Fibroblast of skin of abdomen (primary cell): ENCODE results near the gene RPAIN. TPM values are rescaled to one million over a fixed set of nuclear protein-coding genes. Genes with fewer than 3 reads are reported as not detected.

Source experiments
- DNase-seq: peaks from one replicate; pipeline ENCODE4 v3.0.0-alpha.2; 2013
- polyA plus RNA-seq, 2 experiments: library from polyadenylated mRNA; unstranded; fragments of 120-200 nt; gene quantifications; one replicate each; pipeline ENCODE4 v1.2.1, GENCODE V29; 2013; ENCODE audit not compliant: insufficient read length in 2 of 2

The RPAIN gene, protein sequence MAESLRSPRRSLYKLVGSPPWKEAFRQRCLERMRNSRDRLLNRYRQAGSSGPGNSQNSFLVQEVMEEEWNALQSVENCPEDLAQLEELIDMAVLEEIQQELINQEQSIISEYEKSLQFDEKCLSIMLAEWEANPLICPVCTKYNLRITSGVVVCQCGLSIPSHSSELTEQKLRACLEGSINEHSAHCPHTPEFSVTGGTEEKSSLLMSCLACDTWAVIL
- polyA plus RNA-seq (2013, experiment 1 of 2; ENCODE audit: insufficient read length) = 26.9 TPM
- 30.7 TPM for polyA plus RNA-seq (2013, experiment 2 of 2; ENCODE audit: insufficient read length)

DNA sequence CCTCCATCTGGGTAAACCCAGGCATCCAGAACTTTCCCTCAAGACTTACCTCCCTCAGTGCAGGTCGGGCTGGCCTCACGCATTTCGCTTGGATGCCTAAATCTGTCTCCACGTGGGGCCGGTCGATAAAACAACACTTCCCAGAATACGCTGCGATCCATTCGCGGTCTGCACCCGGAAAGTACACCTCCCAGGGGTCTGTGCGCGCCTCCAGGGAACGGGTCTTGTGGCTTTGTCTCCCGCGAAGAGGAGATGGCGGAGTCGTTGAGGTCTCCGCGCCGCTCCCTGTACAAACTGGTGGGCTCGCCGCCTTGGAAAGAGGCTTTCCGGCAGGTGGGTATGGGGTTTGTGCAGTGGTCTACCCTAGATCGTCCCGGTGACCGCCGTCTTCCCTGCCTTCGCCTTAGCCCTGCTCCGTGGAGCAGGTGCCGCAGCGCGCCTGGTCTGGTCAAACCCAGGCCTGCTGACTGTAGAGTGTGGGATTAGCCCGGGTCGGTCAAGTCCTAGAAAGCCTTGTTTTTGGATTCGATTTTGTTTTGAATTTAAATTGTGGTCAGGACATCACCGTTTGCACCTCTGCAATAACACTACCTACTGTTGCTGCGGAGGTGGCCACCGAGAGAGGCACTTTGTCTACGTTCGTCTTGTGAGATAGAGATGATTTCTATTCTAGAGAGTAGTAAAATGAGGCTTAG is at the start of gene RPAIN:
TSS of gene RPAIN (plus strand) at position 224 of the 695 bp plus-strand sequence. CDS start at position 253, 29 bp downstream.
- DNase-seq = peak; percentile 83

DNA sequence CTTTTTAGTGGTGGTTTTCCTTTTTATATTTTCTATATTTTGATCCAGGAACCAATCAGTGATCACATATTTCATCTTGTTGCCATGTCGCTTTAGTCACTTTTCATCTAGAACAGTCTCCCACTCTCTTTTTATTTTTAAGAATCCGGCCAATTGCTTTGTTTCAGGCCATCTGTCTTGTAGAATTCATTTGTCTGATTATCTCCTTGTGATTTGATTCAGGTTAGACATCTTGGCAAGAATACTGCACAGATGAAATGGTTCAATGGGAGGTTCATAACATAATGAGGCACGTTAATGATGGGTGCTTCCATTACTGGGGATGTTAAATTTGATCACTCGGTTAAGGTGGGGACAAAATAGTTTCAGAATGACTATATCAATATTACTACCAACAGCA is 49.6 kb upstream of the RPAIN start:
- no peak for DNase-seq

DNA sequence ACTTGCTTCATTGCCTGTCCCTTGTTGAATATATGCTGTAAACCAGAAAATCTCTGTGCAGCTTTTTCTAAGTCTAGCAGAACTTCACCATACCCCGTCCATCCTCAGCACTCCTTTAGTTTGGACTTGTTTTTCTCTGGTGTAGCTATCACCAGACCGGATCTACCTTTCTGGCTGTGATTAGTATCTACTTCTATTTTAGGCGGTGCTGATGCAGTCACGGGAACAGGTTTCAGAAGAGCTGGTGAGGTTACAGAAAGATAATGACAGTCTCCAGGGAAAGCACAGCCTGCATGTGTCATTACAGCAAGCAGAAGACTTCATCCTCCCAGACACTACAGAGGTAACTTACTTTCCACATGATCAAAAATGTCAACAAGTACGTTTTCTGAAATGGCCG is 46.9 kb upstream of the RPAIN start:
- no peak for DNase-seq

DNA sequence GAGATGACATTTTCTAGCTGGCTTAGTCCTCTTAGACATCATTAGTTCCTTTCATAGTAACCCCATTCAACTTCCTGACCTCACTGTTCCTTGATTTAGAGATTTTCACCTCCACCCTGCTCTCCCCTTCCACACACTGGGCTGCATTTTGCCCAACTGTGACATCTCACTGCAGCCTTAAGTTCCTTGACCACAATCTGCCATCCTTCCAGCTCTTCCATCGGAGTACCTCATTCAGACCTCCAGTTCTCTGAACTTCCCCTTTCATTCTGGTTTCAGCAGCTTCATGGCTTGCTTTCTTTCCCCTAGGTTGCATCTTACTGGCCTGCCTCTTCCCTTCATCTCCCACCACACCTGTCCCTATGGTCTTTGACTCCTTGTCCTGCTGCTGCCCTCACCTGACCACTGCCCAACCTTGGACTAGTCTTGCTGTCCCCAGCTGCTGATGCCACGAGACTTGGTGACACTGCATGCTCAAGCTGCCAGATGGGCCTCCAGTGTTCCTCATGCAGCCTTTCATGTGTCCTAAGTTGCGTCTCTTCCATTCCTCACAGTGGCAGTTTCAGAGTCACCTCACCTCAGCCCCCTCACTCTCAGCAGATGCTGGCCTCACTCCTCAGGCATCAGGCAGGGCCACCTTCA is 41.3 kb upstream of the RPAIN start:
- no peak for DNase-seq

DNA sequence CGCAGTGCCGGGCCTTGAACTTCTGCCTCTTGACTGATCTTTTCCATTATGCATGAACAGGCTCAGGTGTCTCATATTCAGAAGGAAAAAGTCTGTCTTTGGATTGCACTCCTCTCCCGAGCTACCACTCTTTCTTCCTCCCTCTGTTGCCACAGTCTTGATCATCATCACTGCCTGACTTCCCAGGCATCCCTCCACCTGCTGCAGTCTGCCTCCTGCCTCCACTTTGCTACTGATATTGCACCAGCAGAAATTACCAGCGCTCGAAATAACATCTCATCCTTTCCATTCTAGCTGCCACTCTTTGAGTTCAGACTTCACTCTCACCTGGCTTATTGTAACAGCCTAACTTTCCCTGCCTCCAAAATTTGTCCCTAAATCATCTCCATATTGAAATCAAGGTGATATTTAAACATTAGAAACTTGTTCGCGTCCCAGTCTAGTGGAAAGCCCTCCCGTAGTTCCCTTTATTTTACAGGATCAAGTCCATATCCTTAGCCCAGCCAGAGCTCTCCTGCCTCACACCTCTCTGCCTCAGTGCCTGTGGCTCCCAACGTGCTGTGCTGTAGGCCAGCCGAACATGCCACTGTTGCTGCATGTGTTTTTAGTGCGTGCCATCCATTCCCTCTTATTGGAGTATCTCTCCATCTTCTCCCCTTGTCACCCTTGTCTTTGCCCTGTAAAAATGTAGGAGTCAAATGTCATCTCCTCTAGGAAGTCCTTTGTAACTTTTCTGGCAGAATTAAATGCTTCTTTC is 40.5 kb upstream of the RPAIN start:
- DNase-seq = no peak

DNA sequence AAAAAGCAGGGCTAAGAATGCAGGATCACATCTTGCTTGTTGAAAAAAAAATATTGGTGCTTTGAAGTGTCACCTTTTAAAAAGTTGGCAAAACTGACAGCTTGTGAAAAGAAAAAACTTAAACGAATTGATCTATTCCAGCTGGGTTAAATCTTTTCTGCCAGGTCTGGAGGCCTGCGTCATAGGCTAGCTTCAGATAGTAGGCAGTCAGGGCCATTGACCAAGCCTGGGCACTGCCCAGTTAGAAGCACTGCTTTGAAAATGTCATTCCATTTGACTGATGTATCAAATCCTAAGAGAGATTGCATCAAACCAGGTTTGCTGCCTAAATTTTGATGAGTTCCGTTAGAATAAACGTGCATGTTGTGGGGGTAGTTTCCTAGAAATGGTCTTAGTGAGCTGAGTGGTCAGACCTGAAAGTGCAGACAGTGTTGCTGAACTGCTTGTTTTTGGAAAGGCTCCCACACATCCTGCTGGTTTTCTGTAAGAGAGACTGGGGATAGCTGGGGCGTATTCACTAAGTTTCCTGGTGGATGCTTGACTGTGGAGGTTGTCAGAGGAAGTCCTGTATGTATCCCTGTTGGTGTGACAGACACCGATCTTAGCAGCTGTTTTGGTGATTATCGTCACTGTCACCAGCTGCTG is 39.4 kb upstream of the RPAIN start:
- DNase-seq = no peak

DNA sequence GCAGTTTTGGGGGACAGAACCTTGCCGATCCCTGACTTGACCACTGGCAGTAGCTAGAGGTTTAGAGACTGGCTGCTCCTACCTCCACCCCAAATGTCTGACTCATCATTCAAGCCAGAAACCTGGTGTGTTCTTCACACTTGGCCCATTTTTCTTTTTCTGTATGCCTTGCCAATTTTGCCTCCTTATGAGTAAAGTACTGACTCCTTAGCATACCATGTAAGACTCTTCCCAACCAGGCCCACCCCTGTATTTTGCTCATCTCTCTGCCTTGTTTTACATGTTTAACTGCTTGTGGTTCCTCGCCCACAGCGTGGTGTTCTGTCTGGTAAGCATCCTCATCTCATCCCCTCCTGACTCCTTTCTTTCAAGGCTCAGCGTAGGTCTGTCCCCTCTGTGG is 38.4 kb upstream of the RPAIN start:
- peak; percentile 13 for DNase-seq

DNA sequence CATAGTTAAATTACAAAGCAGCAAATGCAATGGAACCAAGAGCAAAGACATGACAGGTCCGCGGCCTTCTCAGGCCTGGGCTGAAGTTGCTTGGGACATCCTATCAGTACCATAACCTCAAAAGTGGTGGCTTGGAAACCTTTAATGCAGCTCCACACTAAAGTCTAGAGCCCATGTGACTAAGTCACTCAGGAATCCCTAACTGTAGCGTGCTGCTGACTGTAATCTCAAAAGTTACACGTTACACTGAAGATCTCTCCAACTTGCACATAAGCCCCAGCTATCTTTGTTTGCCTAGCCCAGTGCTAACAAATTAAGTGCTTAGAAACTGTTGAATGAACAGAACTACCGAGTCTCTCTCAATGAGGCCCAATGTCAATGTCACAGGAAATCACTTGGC is 28.3 kb upstream of the RPAIN start:
- no peak for DNase-seq

DNA sequence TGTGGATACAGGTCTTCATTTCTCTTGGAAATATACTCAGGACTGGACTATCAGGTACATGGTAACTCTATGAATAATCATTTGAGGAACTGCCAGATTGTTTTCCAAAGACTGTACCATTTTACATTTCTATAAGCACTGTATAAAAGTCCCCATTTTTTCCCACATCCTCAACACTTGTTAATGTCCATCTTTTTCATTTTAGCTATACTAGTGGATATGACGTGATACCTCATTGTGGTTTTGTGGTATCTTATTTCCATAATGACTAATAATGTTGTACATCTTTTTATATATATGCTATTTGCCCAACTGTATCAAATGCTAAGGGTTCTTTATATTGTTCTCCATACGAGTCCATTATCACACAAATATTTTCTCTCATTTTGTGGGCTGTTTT is 23.4 kb upstream of the RPAIN start:
- no peak for DNase-seq

DNA sequence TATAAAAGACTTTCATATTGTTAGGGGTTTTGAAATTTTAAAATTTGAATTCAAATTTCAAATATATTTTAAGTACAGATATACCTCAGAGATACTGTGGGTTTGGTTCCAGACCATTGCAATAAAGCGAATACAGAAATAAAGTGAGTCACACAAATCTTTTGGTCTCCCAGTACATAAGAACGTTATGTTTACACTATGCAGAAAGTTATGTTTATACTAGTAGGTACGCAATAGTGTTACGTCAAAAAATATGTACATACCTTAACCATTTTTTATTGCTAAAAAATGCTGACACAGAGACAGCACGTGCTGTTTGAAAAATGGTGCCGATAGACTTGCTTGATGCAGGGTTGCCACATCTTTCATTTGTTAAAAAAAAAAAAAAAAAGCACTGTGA is 20.2 kb upstream of the RPAIN start:
- DNase-seq = no peak

DNA sequence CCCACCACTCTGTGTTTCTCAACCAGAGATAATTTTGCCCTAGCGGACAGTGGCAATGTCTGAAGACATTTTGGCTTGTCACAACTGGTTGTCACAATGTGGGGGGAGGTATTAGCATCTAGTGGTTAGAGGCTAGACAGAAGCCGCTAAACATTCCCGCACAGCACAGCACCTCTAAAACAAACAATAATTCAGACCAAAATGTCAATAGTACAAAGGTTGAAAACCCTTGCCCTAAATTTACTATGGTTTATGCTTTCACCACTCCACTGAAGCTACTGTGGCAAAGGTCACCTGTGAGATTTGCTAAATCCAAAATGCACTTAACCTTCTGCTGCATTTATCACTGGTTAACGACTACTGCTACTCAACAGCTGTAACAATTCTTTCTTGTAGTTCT is 14.6 kb upstream of the RPAIN start:
- no peak for DNase-seq

DNA sequence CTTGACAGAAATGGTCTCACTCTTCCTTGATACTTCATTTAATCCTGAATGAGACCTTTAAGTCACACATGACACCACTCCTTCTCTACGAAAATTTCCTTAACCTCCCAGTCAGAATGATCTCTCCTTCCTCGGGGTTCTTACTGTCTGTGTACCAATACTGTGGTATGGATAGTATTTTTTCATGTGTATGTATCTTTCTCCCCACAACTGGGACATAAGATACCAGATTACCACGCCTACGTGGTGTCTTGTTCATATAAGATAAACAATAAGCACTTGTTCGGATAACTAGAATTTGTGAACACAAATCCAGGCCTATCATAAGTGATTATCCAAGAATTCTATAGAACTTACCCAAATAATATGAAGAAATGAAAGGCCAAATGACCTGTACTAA is 11.8 kb upstream of the RPAIN start:
- DNase-seq = no peak

DNA sequence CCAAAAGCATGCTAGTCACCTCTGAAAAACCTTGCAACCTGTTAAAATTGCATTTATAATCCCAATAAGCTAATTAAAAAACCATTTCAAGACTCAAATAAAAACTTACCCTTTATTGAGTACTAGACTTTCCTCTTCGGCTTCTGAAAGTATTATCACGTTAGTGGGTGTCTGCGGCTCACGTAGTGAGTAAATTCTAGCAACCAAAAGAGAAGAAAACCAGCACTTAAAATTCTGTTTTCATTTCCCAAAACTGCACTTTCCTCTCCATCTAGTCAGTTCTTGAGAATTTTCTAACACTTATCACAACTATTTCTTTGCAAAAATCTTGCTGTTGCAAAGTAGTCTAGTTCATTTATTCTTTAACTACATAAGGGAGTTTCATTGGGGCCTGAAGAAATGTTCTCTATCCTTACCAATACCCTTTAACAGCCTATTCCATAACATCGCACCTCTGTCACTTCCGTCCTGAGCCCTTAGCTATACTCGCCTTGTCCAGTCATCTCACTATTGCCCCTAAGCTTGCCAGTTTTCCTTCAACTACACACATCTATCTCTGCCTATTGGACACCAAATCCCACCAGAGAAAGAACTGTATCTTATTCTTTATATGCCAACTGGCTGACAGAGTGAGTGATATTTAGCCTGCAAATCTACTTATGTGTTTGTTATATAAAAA is 9.2 kb upstream of the RPAIN start:
- no peak for DNase-seq

DNA sequence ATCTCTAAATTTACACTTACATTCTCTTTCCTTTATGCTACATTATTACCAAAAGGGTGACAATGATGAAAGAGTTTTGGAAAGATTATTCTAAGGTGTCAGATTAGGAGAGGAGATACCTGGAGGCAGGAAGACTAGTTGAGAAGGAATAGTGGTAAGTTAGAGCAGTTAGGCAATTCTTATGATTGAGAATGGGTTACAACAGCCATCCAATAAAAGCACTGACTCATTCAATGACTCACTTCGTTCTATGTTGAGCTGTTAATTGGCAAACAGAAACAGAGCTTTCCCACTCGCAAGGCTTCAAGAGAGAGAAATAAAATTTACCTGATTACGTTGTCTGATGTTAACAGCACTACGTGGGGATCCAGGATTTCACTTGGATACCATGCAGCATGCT is 6.3 kb upstream of the RPAIN start:
- peak; percentile 87 for DNase-seq

DNA sequence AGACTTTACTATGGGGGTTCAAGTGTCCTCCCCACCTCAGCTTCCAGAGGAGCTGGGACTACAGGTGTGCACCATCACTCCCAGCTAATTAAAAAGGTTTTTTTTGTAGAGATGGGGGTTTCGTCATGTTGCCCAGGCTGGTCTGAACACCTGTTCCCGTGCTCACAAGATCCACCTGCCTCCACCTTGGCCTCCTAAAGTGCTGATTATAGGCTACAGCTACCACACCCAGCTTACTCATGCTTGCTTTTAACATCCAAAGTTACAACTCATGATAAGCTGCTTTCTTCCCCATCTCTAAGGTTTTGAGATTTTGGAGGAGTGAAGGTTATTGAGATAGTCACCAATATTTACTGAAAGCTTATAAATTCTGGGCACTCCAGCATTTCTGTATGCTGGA is 3.1 kb upstream of the RPAIN start:
- DNase-seq = no peak

DNA sequence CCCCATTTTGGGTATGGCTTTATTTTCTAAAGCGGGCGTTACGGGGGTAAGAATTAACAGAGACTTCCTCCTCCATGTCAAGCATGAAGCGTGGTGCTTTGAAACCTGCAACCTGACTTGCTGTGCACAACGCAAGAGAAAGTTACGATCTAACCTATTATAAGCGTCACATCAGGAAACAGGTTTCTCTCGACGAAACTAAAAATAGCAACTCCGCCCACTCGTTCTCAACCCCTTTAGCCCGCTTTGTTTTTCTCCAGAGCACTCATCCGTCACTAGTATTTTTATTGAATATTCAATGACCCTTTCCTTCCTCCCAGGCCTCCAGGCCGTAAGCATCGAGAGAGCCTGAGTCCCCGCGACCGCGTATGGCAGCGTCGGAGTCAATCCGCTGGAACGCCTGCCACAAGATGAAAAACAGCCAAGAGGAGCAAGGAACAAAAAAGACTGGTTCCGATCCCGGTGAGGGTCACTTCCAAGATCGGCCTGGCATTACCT is 1.1 kb upstream of the RPAIN start:
- no peak for DNase-seq

DNA sequence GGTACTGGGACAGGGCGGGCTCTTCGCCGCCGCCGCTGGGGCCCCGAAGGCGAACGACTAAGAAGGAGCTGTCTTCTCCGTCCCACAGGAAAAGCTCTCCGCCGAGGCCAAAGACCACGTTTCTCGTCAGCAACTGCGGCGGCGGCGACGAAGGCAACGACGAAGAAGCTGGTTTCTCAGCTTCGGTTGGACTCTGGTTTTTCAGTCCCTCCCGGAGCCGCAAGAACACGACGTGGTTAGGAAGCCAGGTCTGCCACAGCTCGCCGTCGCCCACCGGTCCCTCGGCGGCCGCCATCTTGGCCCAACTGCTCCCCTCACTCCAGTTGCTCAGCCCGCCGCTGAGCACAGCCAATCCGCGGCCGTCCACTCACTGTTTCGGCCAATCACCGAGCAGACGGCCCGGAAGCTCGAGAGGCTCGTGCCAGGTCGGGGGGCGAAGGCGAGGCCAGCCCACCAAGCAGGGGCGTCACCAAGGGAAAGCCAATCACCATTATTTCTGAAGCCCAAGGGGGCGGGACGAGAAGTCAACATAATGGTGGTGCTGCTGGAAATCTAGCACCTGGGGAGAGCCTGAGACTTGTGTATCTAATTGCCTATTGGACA is 525 bp upstream of the RPAIN start, which contains the start of gene NUP88:
TSS of gene NUP88 (minus strand) at position 307 of the 603 bp plus-strand sequence. CDS start at position 295, 12 bp downstream.
- DNase-seq = peak; percentile 97

DNA sequence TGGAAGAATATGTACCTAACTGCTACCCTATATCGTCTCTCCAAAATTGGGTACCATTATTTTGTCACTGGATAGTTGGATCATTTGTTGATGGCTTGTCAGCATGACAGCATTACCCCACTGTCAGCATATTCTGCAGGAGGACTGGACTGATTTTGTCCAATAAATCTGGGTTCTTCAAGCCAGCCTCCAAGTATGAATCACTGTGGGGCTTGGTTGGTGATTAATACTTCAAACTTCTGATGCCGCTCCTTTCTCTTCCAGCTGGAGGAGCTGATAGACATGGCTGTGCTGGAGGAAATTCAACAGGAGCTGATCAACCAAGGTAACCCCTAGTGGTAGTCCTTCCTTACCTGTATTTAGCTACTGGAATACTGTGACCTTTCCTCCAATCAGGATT is 2.5 kb downstream of the RPAIN start:
- DNase-seq = peak; percentile 74

DNA sequence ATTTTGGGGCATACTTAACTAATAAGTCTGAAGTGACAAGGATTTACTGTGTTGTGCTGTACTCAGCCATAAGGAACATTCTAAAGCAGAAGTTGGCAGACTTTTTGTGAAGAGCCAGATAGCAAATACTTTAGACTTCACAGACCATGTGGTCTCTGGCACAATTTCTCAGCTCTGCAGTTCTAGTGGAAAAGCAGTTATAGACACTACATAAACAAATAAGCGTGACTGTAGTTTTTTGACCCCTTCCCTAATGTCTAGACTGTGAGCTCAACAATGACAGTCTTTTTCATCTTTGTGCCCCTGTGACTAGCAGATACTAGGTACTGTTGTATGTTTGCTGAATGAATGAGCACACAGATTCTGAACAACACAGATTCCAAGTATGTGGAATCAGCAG is 4.9 kb downstream of the RPAIN start:
- no peak for DNase-seq

DNA sequence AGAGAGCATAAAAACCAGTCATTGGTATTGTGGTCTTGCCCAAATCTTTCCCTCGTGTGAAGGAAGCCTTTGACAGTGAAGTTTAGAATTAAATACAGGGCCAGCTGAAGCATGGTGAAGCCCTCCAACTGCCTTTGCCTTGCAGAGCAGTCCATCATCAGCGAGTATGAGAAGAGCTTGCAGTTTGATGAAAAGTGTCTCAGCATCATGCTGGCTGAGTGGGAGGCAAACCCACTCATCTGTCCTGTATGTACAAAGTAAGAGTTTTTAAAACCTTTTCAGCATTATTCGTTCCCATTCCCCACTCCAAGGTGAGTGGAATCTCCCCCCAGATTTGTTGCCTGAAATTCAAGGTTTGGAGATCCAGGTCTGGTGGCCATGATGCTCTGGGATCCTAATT is 5.8 kb downstream of the RPAIN start:
- DNase-seq = no peak

DNA sequence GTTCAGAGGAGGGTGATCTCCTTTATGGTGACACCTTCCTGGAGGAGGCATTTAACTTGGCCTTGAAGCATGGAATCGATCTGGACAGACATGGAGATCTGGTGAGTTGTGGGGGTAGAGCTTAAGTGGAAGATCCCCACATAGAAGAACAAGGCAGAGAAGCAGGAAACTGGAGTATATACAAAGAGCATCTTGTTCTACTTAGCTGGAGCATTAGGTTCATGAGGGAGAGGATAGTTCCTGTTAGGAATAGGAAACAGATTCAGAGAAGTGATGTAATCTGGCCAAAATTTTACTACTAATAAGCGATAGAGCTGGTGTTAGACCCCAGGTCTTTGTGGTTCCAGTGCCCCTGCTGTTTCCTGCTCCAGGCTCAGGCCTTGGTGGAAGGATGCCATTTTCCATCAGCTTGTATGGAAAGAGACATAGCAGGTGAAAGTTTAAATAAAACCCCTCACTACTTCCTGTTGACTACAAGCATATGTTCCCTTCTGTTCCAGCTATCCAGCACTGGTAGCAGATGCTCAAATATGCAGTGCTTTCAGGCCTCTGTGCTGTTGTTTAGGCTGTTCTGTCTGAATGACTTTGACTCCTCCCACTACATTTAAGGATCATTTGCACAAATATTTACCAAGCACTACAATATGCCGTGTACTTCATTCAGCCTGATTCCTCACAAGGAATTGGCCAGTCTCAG is 9.4 kb downstream of the RPAIN start:
- no peak for DNase-seq
